GM12878 (cell line): Measurements from ENCODE around the gene GRIK3.

ENCODE experiments used
- NFYB ChIP-seq: IDR thresholded peaks from 2 replicates; pipeline ENCODE4 v1.6.1; 2011; ENCODE audit warnings: low read depth, mild to moderate bottlenecking, low read length, improper control_type of control experiment, moderate library complexity; ENCODE audit not compliant: insufficient read depth
- POLR2A ChIP-seq: IDR thresholded peaks from 2 replicates; pipeline ENCODE4 v1.6.1; 2011; ENCODE audit warnings: low read depth, mild to moderate bottlenecking, low read length
- RAD21 ChIP-seq: IDR thresholded peaks from 2 replicates; pipeline ENCODE4 v1.6.1; 2011; ENCODE audit warnings: mild to moderate bottlenecking, low read depth, low read length, moderate library complexity; ENCODE audit not compliant: insufficient read depth
- RAD51 ChIP-seq: fragments of 450-650 bp; IDR thresholded peaks from 2 replicates; pipeline ENCODE4 v1.6.1; 2016; ENCODE audit warnings: moderate library complexity, mild to moderate bottlenecking, inconsistent platforms
- RFX5 ChIP-seq: IDR thresholded peaks from 2 replicates; pipeline ENCODE4 v1.6.1; 2011; ENCODE audit warnings: low read depth, low read length, improper control_type of control experiment
- SP1 ChIP-seq: IDR thresholded peaks from one replicate; pipeline ENCODE4 v1.6.1; 2011; ENCODE audit warnings: low read depth, low read length
- STAT1 ChIP-seq: fragments of 450-650 bp; conservative IDR thresholded peaks from 2 replicates; pipeline ENCODE4 v1.6.1; 2014; ENCODE audit warnings: antibody characterized with exemption, mild to moderate bottlenecking
- SUZ12 ChIP-seq: fragments of 200-600 bp; sonication (generic); IDR thresholded peaks from one replicate; pipeline ENCODE4 v1.6.1; 2018; ENCODE audit warnings: antibody characterized with exemption, mild to moderate bottlenecking; ENCODE audit not compliant: unreplicated experiment
- TF ChIP-seq, protein P1 (sequence below): fragments of 450-650 bp; IDR thresholded peaks from 2 replicates; pipeline ENCODE4 v1.6.1; 2018; ENCODE audit warnings: mild to moderate bottlenecking, low read depth, moderate library complexity; ENCODE audit not compliant: partially characterized antibody
- TF ChIP-seq, protein P2 (sequence below), 3 experiments: IDR thresholded peaks in 2 of 3; conservative IDR thresholded peaks in 1 of 3; 2 replicates each; pipeline ENCODE4 v1.5.1; 2011; ENCODE audit warnings: low read depth in 3 of 3, low read length in 3 of 3, mild to moderate bottlenecking in 3 of 3, control low read depth in 2 of 3, moderate library complexity in 2 of 3, inconsistent platforms in 1 of 3, mixed read lengths in 1 of 3; ENCODE audit not compliant: control insufficient read depth in 2 of 3, insufficient read depth in 1 of 3; ENCODE audit errors: extremely low read depth in 1 of 3
- TF ChIP-seq, protein P3 (sequence below): fragments of 450-650 bp; IDR thresholded peaks from 2 replicates; pipeline ENCODE4 v1.6.1; 2017; ENCODE audit warnings: mild to moderate bottlenecking, moderate library complexity
- TF ChIP-seq, protein P4 (sequence below): fragments of 450-650 bp; conservative IDR thresholded peaks from 2 replicates; pipeline ENCODE4 v1.6.1; 2017; ENCODE audit warnings: mild to moderate bottlenecking, moderate library complexity

DNA sequence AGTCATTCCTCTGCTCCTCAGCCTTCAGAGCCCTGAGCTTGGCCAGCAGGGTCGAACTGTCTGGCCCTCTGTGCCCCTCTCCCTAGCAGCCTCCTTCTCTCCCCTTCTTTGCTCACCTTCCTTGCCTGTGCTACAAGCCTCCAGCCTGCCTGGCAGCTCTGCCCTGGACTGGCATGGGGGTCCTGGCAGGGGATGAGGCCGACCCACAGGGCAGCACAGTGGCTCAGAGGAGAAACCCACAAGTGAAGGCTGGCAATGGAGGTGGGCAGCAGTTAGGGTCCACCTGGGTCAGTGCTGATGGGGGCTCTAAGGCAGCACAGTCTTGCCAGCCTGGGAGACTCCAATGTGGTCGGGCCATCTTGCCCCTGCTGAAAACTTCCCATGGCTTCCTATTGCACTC is 274.2 kb downstream of the GRIK3 start:
- TF ChIP-seq, protein P1, sequence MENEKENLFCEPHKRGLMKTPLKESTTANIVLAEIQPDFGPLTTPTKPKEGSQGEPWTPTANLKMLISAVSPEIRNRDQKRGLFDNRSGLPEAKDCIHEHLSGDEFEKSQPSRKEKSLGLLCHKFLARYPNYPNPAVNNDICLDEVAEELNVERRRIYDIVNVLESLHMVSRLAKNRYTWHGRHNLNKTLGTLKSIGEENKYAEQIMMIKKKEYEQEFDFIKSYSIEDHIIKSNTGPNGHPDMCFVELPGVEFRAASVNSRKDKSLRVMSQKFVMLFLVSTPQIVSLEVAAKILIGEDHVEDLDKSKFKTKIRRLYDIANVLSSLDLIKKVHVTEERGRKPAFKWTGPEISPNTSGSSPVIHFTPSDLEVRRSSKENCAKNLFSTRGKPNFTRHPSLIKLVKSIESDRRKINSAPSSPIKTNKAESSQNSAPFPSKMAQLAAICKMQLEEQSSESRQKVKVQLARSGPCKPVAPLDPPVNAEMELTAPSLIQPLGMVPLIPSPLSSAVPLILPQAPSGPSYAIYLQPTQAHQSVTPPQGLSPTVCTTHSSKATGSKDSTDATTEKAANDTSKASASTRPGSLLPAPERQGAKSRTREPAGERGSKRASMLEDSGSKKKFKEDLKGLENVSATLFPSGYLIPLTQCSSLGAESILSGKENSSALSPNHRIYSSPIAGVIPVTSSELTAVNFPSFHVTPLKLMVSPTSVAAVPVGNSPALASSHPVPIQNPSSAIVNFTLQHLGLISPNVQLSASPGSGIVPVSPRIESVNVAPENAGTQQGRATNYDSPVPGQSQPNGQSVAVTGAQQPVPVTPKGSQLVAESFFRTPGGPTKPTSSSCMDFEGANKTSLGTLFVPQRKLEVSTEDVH, result no peak
- TF ChIP-seq RFX5, result no peak
- TF ChIP-seq POLR2A, result no peak
- TF ChIP-seq RAD21, result no peak
- TF ChIP-seq, protein P2, sequence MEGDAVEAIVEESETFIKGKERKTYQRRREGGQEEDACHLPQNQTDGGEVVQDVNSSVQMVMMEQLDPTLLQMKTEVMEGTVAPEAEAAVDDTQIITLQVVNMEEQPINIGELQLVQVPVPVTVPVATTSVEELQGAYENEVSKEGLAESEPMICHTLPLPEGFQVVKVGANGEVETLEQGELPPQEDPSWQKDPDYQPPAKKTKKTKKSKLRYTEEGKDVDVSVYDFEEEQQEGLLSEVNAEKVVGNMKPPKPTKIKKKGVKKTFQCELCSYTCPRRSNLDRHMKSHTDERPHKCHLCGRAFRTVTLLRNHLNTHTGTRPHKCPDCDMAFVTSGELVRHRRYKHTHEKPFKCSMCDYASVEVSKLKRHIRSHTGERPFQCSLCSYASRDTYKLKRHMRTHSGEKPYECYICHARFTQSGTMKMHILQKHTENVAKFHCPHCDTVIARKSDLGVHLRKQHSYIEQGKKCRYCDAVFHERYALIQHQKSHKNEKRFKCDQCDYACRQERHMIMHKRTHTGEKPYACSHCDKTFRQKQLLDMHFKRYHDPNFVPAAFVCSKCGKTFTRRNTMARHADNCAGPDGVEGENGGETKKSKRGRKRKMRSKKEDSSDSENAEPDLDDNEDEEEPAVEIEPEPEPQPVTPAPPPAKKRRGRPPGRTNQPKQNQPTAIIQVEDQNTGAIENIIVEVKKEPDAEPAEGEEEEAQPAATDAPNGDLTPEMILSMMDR (IDR thresholded peaks at IDR 0.05 in 2 of 3, conservative IDR thresholded peaks at IDR 0.05 in 1 of 3; ENCODE audit: control insufficient read depth in 2 of 3, extremely low read depth in 1 of 3, insufficient read depth in 1 of 3, low read depth in 3 of 3, low read length in 3 of 3), result no peak
- TF ChIP-seq STAT1, result no peak
- TF ChIP-seq NFYB, result no peak
- TF ChIP-seq RAD51, result no peak
- TF ChIP-seq, protein P3, sequence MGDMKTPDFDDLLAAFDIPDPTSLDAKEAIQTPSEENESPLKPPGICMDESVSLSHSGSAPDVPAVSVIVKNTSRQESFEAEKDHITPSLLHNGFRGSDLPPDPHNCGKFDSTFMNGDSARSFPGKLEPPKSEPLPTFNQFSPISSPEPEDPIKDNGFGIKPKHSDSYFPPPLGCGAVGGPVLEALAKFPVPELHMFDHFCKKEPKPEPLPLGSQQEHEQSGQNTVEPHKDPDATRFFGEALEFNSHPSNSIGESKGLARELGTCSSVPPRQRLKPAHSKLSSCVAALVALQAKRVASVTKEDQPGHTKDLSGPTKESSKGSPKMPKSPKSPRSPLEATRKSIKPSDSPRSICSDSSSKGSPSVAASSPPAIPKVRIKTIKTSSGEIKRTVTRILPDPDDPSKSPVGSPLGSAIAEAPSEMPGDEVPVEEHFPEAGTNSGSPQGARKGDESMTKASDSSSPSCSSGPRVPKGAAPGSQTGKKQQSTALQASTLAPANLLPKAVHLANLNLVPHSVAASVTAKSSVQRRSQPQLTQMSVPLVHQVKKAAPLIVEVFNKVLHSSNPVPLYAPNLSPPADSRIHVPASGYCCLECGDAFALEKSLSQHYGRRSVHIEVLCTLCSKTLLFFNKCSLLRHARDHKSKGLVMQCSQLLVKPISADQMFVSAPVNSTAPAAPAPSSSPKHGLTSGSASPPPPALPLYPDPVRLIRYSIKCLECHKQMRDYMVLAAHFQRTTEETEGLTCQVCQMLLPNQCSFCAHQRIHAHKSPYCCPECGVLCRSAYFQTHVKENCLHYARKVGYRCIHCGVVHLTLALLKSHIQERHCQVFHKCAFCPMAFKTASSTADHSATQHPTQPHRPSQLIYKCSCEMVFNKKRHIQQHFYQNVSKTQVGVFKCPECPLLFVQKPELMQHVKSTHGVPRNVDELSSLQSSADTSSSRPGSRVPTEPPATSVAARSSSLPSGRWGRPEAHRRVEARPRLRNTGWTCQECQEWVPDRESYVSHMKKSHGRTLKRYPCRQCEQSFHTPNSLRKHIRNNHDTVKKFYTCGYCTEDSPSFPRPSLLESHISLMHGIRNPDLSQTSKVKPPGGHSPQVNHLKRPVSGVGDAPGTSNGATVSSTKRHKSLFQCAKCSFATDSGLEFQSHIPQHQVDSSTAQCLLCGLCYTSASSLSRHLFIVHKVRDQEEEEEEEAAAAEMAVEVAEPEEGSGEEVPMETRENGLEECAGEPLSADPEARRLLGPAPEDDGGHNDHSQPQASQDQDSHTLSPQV, result no peak
- TF ChIP-seq, protein P4, sequence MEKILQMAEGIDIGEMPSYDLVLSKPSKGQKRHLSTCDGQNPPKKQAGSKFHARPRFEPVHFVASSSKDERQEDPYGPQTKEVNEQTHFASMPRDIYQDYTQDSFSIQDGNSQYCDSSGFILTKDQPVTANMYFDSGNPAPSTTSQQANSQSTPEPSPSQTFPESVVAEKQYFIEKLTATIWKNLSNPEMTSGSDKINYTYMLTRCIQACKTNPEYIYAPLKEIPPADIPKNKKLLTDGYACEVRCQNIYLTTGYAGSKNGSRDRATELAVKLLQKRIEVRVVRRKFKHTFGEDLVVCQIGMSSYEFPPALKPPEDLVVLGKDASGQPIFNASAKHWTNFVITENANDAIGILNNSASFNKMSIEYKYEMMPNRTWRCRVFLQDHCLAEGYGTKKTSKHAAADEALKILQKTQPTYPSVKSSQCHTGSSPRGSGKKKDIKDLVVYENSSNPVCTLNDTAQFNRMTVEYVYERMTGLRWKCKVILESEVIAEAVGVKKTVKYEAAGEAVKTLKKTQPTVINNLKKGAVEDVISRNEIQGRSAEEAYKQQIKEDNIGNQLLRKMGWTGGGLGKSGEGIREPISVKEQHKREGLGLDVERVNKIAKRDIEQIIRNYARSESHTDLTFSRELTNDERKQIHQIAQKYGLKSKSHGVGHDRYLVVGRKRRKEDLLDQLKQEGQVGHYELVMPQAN, result no peak
- no peak for TF ChIP-seq SUZ12
- TF ChIP-seq SP1, result no peak
